Measurements from ENCODE around the gene RB1.
A peak's percentile ranks its signal among the peaks of the same experiment; 100 is the strongest.

Gene RB1

GRCh38 chr13:48500652-48501197 lies 197.2 kb downstream of the RB1 start:
- DNase-seq = no peak

- no peak for DNase-seq
Measured at GRCh38 chr13:48501705-48502104, 198.2 kb downstream of the RB1 start.

GRCh38 chr13:48502601-48503319 lies 199.2 kb downstream of the RB1 start:
- DNase-seq = no peak

DNA sequence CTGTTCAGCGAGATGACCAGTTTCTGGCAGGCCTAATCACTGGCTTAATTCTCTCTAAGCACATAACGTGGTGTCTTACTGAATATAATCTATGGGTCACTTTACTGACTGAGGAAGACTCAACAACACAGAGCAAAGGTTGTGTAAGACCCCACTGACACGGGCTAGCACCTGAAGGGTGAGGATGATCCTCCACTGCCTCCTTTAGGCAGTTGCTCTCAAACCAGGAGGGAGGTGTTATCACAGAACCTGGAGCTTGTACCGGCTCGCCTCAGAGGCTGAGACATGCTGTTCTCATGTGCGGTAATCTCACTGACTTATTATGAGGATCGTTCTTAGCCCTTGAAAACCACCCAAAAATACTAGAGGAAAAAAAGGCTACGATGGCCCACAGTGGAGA lies 201.1 kb downstream of the RB1 start:
- no peak for DNase-seq

DNA sequence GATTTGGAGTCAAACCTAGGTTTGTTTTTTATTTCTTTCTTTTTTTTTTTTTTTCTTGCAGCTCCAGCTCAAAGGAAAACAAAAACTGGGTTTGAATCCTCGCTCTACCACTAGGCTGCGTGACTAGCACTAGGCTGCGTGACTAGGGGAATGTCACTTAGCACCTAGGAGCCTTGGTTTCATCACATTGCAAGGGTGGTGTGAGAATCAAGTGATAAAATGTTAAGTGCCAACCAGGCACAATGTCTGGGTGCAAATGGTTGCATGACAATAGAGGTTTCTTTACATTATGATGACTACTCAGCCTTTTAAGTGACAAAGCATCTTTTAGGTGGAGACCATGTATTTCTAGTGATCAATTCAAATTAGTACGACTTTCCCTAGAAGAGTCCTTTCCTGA lies 201.5 kb downstream of the RB1 start:
- DNase-seq = peak; percentile 20

DNA sequence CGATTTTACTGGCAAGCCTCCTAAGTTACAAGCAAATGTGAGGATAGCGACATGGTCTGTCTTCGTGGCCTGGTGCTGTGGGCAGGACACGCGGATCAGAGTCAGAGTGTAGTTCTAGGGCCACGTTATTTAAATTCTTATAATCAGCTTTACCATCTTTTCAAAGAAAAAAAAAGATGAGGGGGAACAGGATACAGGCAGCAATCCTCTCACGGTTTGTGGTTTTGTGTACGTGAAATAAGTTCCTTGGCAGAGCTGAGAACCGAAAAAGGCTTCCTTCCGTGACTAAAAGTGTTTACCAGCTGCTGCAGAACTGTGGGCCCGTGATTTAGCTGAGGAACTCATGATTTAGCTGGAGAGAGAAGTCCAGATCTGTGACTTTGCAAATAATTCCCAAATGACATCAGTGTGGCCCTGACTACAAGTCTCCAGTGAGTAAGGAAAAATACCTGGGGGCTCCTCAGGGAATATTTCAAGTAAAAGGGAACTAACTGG lies 202.1 kb downstream of the RB1 start:
- peak; percentile 46 for DNase-seq

GRCh38 chr13:48506092-48506701 lies 202.6 kb downstream of the RB1 start:
- no peak for DNase-seq

DNA sequence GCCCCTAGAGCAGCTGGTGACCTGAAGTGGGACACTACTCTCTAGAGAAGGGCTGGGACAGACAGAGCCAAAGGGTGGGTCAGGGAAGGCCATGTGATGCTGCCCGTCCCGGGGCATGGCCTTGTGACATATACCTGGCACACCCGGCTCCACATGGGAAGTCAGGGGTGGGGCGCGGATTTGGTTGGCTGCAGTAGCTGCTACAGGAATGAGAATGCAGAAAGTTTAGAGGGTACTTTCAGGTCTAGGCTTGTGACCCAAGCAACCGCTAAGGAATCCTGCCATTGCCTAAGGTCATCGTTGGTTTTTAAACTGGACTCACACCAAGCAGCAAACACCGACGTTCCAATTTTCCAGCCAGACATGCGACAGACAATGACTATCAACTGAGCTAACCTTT lies 203.5 kb downstream of the RB1 start:
- DNase-seq = no peak

GRCh38 chr13:48508011-48508410 lies 204.5 kb downstream of the RB1 start:
- DNase-seq = no peak

DNA sequence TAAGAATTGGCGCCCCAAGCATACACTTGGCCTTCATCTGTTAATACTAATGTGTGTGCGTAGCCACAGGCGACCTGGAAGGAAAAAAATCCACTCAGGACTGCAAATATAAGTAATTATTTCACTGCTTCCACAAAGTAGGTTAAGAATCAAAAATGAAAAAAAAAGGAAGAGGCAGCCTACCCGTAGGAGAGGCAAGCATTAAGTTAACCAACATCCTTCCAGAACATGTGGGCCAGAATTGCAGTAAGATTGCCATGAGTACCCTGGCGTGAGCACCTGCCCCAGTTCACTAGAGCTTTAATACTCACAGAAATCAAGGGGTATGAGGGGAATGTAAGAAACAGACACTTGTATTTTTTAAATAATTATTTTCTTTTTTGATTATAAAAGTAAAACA lies 207.1 kb downstream of the RB1 start:
- no peak for DNase-seq

- no peak for DNase-seq
Measured at GRCh38 chr13:48511621-48512230, 208.2 kb downstream of the RB1 start.

GRCh38 chr13:48514793-48515192 lies 211.2 kb downstream of the RB1 start:
- no peak for DNase-seq

- no peak for DNase-seq
Measured at GRCh38 chr13:48515732-48516131, 212.2 kb downstream of the RB1 start.

GRCh38 chr13:48518083-48518482 lies 214.5 kb downstream of the RB1 start:
- no peak for DNase-seq

DNA sequence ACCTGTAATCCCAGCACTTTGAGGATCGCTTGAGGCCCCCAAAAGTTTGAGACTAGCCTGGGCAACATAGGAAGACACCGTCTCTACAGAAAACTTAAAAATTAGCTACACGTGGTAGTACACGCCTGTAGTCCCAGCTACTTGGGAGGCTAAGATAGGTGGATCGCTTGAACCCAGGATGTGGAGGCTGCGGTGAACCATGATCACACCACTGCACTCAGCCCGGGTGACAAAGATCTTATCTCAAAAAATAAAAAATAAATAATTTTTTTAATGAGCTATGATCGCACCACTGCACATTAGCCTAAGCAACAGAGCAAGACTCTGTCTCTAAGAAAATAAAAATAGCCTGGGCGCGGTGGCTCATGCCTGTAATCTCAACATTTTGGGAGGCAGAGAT lies 222.7 kb downstream of the RB1 start:
- DNase-seq = no peak

GRCh38 chr13:48527955-48528354 lies 224.4 kb downstream of the RB1 start:
- no peak for DNase-seq

DNA sequence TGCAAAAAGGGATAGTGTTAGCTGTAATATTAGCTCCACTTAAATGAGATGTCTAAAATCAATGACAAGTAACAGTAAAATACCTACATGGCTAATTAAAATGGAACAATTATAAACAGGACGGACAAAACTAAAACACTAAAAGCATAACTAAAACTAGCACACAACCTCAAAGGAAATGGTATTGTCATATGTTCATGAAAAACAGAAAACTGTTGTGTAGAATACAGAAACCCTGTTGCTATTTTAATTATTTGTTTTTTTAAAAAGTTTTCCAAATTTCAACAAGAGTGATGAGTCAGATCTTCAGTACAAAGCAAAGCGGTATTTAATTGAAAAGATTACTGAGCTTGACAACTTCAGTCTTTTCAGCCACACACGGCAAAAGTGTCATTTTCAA lies 225.2 kb downstream of the RB1 start:
- DNase-seq = no peak

GRCh38 chr13:48530833-48531232 lies 227.3 kb downstream of the RB1 start:
- DNase-seq = no peak
